DND-41 (cell line): Measurements from ENCODE around the gene OR1J1.
A peak's percentile ranks its signal among the peaks of the same experiment; 100 is the strongest.

Experiments used
- ATAC-seq: fragments of 200-7000 bp; cut with Tn5 transposase; 3 replicates; pipeline ENCODE4 v1.9.1; 2021; ENCODE audit warnings: low read depth; ENCODE audit not compliant: insufficient read depth
- DNase-seq: peaks from one replicate; pipeline ENCODE4 v3.0.0-alpha.2; 2020
- H2AFZ ChIP-seq: 2 replicates; pipeline ENCODE4 v1.6.0; 2012; ENCODE audit warnings: low read depth, low read length
- H3K27ac ChIP-seq: 2 replicates; pipeline ENCODE4 v1.5.1; 2012; ENCODE audit warnings: low read length, inconsistent platforms
- H3K27me3 ChIP-seq: fragments of 200-600 bp; sonication (generic); 2 replicates; pipeline ENCODE4 v1.6.0; 2012; ENCODE audit warnings: low read length, mild to moderate bottlenecking, inconsistent platforms; ENCODE audit not compliant: insufficient read depth, poor library complexity
- H3K36me3 ChIP-seq: 2 replicates; pipeline ENCODE4 v1.5.1; 2012; ENCODE audit warnings: low read length, inconsistent platforms; ENCODE audit not compliant: insufficient read depth
- H3K4me1 ChIP-seq: 2 replicates; pipeline ENCODE4 v1.5.1; 2012; ENCODE audit warnings: mild to moderate bottlenecking, low read length; ENCODE audit not compliant: insufficient read depth
- H3K4me2 ChIP-seq: 2 replicates; pipeline ENCODE4 v1.6.0; 2012; ENCODE audit warnings: mild to moderate bottlenecking, moderate library complexity, low read length, inconsistent platforms; ENCODE audit not compliant: insufficient read depth
- H3K4me3 ChIP-seq, 2 experiments: fragments of 200-600 bp in 1 of 2; shearing (Covaris generic) in 1 of 2; 2 replicates each; pipeline ENCODE4 v1.5.1; 2012 to 2016; ENCODE audit warnings: inconsistent platforms in 2 of 2, low read length in 2 of 2, mild to moderate bottlenecking in 2 of 2, low read depth in 1 of 2, moderate library complexity in 1 of 2
- H3K79me2 ChIP-seq: 2 replicates; pipeline ENCODE4 v1.6.0; 2012; ENCODE audit warnings: low read length, inconsistent platforms; ENCODE audit not compliant: insufficient read depth
- H3K9ac ChIP-seq: 2 replicates; pipeline ENCODE4 v1.6.0; 2012; ENCODE audit warnings: low read depth, mild to moderate bottlenecking, inconsistent platforms, low read length, moderate library complexity
- H3K9me3 ChIP-seq: 2 replicates; pipeline ENCODE4 v1.5.1; 2012; ENCODE audit warnings: low read length, moderate library complexity, mild to moderate bottlenecking, inconsistent platforms; ENCODE audit not compliant: insufficient read depth, severe bottlenecking
- H4K20me1 ChIP-seq: 2 replicates; pipeline ENCODE4 v1.6.0; 2012; ENCODE audit warnings: low read length; ENCODE audit not compliant: insufficient read depth
- EZH2 ChIP-seq: IDR thresholded peaks from 3 replicates; pipeline ENCODE4 v1.6.1; 2012; ENCODE audit warnings: borderline replicate concordance, low read depth, mild to moderate bottlenecking, moderate library complexity, low read length, inconsistent platforms; ENCODE audit not compliant: severe bottlenecking
- TF ChIP-seq, protein P1 (sequence below): IDR thresholded peaks from 2 replicates; pipeline ENCODE4 v1.5.1; 2012; ENCODE audit warnings: borderline replicate concordance, low read length, moderate library complexity, mild to moderate bottlenecking; ENCODE audit not compliant: poor library complexity, severe bottlenecking; ENCODE audit errors: extremely low read depth

Gene OR1J1

DNA sequence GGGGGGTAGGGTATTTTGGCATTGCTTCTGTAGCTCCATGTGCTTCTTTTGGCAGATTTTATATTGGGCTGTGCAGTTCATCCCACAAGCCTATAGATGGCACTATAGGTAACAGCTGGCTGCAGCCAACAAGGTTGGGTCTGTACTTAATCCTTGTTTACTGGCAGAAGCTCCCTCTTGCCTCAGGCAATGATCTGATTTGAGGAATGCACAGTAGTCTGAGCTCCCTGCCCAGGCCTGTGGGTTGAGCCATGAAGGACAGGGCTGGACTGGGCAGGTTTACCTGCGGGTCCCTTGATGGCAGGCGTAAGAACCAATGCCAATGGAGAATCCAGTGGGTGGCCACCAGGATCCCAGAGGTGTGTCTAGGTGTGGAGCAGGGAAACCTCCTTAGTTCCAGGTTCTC lies 21.2 kb upstream of the OR1J1 start:
- TF ChIP-seq, protein P1, sequence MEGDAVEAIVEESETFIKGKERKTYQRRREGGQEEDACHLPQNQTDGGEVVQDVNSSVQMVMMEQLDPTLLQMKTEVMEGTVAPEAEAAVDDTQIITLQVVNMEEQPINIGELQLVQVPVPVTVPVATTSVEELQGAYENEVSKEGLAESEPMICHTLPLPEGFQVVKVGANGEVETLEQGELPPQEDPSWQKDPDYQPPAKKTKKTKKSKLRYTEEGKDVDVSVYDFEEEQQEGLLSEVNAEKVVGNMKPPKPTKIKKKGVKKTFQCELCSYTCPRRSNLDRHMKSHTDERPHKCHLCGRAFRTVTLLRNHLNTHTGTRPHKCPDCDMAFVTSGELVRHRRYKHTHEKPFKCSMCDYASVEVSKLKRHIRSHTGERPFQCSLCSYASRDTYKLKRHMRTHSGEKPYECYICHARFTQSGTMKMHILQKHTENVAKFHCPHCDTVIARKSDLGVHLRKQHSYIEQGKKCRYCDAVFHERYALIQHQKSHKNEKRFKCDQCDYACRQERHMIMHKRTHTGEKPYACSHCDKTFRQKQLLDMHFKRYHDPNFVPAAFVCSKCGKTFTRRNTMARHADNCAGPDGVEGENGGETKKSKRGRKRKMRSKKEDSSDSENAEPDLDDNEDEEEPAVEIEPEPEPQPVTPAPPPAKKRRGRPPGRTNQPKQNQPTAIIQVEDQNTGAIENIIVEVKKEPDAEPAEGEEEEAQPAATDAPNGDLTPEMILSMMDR, result peak; percentile 82
- no peak for TF ChIP-seq EZH2
- no peak overlapping the region for H3K27ac ChIP-seq
- no peaks in the 10 kb centered on the region for H3K4me1 ChIP-seq
- no peaks in the 10 kb centered on the region for H4K20me1 ChIP-seq
- no peaks in the 10 kb centered on the region for H3K79me2 ChIP-seq
- H3K36me3 ChIP-seq, result no peaks in the 10 kb centered on the region
- H2AFZ ChIP-seq, result no peak overlapping the region
- ATAC-seq (peak; percentile 54), DNase-seq (peak; percentile 39)
- no peak overlapping the region for H3K4me2 ChIP-seq
- H3K9ac ChIP-seq, result no peak overlapping the region
- no peak overlapping the region for H3K4me3 ChIP-seq
- no peaks in the 10 kb centered on the region for H3K9me3 ChIP-seq
- H3K27me3 ChIP-seq, result no peaks in the 10 kb centered on the region

DNA sequence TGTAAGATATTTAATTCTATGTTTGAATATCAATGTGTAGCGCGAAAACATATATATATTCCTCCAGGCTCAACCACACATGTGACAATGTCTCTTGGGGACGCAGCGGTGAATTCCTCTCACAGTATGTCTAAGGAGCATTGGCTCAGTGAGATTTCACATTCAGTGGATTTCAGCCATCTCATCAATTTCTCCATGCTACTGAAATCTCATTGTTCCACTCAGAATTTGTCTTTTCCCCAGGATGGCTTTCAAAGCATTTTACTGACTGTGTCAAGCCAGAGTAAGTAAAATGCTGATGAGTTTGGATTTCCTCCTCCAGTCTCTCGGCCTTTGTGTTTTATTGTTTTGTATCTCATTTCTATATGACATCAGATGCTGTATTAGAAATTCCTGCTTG lies 1.3 kb upstream of the OR1J1 start:
- ATAC-seq, result no peak

DNA sequence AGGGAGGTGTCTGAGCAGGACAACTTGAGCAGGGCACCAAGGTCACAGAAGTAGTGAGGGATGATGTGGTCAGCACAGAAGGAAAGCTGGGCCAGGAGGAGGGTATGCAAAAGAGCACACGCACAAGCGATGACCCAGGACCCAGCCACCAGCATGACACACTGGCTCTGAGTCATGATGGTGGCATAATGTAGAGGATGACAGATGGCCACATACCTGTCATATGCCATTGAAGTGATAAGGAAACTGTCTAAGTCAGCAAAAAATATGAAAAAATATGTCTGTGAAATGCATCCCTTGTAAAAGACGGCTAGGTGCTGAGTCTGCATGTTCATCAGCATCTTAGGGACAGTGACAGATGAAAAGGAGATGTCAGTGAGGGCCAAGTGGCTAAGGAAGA lies 380 bp downstream of the OR1J1 start:
- no peaks in the 10 kb centered on the region for H3K79me2 ChIP-seq
- TF ChIP-seq, protein P1, result no peak
- TF ChIP-seq EZH2, result no peak
- no peak overlapping the region for H3K4me2 ChIP-seq
- H3K27me3 ChIP-seq, result peaks cover 12% of the 10 kb centered on the region
- no peak overlapping the region for H3K9ac ChIP-seq
- H3K36me3 ChIP-seq, result no peaks in the 10 kb centered on the region
- no peak overlapping the region for H3K4me3 ChIP-seq
- DNase-seq (no peak), ATAC-seq (no peak)
- H4K20me1 ChIP-seq, result no peaks in the 10 kb centered on the region
- H3K4me1 ChIP-seq, result no peaks in the 10 kb centered on the region
- H3K27ac ChIP-seq, result no peak overlapping the region
- H3K9me3 ChIP-seq, result no peaks in the 10 kb centered on the region
- H2AFZ ChIP-seq, result no peak overlapping the region

More for the DNA sequence above, 1.3 kb upstream of the OR1J1 start:
- no peak overlapping the region for H3K4me3 ChIP-seq
- H3K4me2 ChIP-seq, result no peak overlapping the region
- no peak overlapping the region for H2AFZ ChIP-seq
- H3K36me3 ChIP-seq, result no peaks in the 10 kb centered on the region
- TF ChIP-seq, protein P1, result no peak
- no peak for TF ChIP-seq EZH2
- H4K20me1 ChIP-seq, result no peaks in the 10 kb centered on the region
- H3K9me3 ChIP-seq, result no peaks in the 10 kb centered on the region
- no peaks in the 10 kb centered on the region for H3K4me1 ChIP-seq
- H3K27me3 ChIP-seq, result peaks cover 12% of the 10 kb centered on the region
- no peak for DNase-seq
- no peak overlapping the region for H3K27ac ChIP-seq
- H3K9ac ChIP-seq, result no peak overlapping the region
- no peaks in the 10 kb centered on the region for H3K79me2 ChIP-seq

GRCh38 chr9:122475717-122476116 lies 2.0 kb downstream of the OR1J1 start:
- H3K36me3 ChIP-seq, result no peaks in the 10 kb centered on the region
- H3K4me2 ChIP-seq, result no peak overlapping the region
- no peaks in the 10 kb centered on the region for H4K20me1 ChIP-seq
- H3K79me2 ChIP-seq, result no peaks in the 10 kb centered on the region
- peaks cover 15% of the 10 kb centered on the region for H3K27me3 ChIP-seq
- H3K9ac ChIP-seq, result no peak overlapping the region
- no peak overlapping the region for H3K27ac ChIP-seq
- TF ChIP-seq, protein P1, result no peak
- no peak for TF ChIP-seq EZH2
- DNase-seq (no peak), ATAC-seq (no peak)
- H3K9me3 ChIP-seq, result no peaks in the 10 kb centered on the region
- H2AFZ ChIP-seq, result no peak overlapping the region
- H3K4me1 ChIP-seq, result no peaks in the 10 kb centered on the region
- H3K4me3 ChIP-seq, result no peak overlapping the region
